Parathyroid adenoma (tissue), 2 donors: ENCODE results near the gene TMCO1.
A peak's percentile ranks its signal among the peaks of the same experiment; 100 is the strongest.

Source experiments
- H2AFZ ChIP-seq: fragments of 300-600 bp; sonication (generic); one replicate; pipeline ENCODE4 v1.7.0; 2017; ENCODE audit warnings: antibody characterized with exemption, mild to moderate bottlenecking
- H3K27ac ChIP-seq: fragments of 300-600 bp; sonication (generic); one replicate; pipeline ENCODE4 v1.7.0; 2017
- H3K27me3 ChIP-seq: fragments of 300-600 bp; sonication (generic); one replicate; pipeline ENCODE4 v1.7.0; 2017; ENCODE audit warnings: low read length; ENCODE audit not compliant: control insufficient read depth, insufficient read depth
- H3K36me3 ChIP-seq: fragments of 300-600 bp; sonication (generic); one replicate; pipeline ENCODE4 v1.7.0; 2017; ENCODE audit warnings: low read length; ENCODE audit not compliant: control insufficient read depth, insufficient read depth
- H3K4me1 ChIP-seq: fragments of 300-600 bp; sonication (generic); one replicate; pipeline ENCODE4 v1.7.0; 2017; ENCODE audit warnings: control low read depth
- H3K4me2 ChIP-seq: fragments of 300-600 bp; sonication (generic); one replicate; pipeline ENCODE4 v1.7.0; 2017; ENCODE audit warnings: low read length
- H3K4me3 ChIP-seq: fragments of 300-600 bp; sonication (generic); one replicate; pipeline ENCODE4 v1.7.0; 2017; ENCODE audit warnings: low read depth, low read length
- H3K79me2 ChIP-seq: fragments of 300-600 bp; sonication (generic); one replicate; pipeline ENCODE4 v1.7.0; 2017; ENCODE audit warnings: control low read depth
- H3K9ac ChIP-seq: fragments of 300-600 bp; sonication (generic); one replicate; pipeline ENCODE4 v1.7.0; 2017; ENCODE audit warnings: mild to moderate bottlenecking
- H3K9me3 ChIP-seq: fragments of 300-600 bp; sonication (generic); one replicate; pipeline ENCODE4 v1.7.0; 2017; ENCODE audit warnings: low read length; ENCODE audit not compliant: control insufficient read depth
- CTCF ChIP-seq: fragments of 300-600 bp; sonication (generic); IDR thresholded peaks from one replicate; pipeline ENCODE4 v1.7.0; 2017; ENCODE audit warnings: antibody characterized with exemption, mild to moderate bottlenecking
- donor health status: primary hyperparathyroidism.

TMCO1 gene

GRCh38 chr1:165768513-165769394, at the start of gene TMCO1:
Gene TMCO1, minus strand, starts transcription at chr1:165768868. Its CDS starts 117 bp downstream, at chr1:165768751.
- H3K4me2 ChIP-seq: peak within 1 kb of the TSS; percentile 98
- H3K27me3 ChIP-seq: no peaks in the 10 kb centered on the region
- H3K9ac ChIP-seq: peak within 1 kb of the TSS; percentile 19
- peaks cover 6% of the 10 kb centered on the region for H3K79me2 ChIP-seq
- TF ChIP-seq CTCF: no peak
- peaks cover 2% of the 10 kb centered on the region for H3K4me1 ChIP-seq
- H3K4me3 ChIP-seq: peak within 1 kb of the TSS; percentile 76
- H2AFZ ChIP-seq: peak within 1 kb of the TSS; percentile 96
- H3K27ac ChIP-seq: peak within 1 kb of the TSS; percentile 68
- H3K36me3 ChIP-seq: no peaks in the 10 kb centered on the region
- no peaks in the 10 kb centered on the region for H3K9me3 ChIP-seq

GRCh38 chr1:165816826-165817497, 48.3 kb upstream of the TMCO1 start:
- Histone ChIP-seq H2AFZ (no peak overlapping the region), H3K9ac (no peak overlapping the region), H3K4me1 (no peaks in the 10 kb centered on the region), H3K9me3 (no peaks in the 10 kb centered on the region), H3K4me3 (no peak overlapping the region), H3K79me2 (no peaks in the 10 kb centered on the region), H3K27me3 (no peaks in the 10 kb centered on the region), H3K27ac (no peak overlapping the region), H3K4me2 (no peak overlapping the region), H3K36me3 (no peaks in the 10 kb centered on the region)
- TF ChIP-seq CTCF: no peak

GRCh38 chr1:165816157-165816556, 47.5 kb upstream of the TMCO1 start:
- Histone ChIP-seq H3K4me3 (no peak overlapping the region), H3K9me3 (no peaks in the 10 kb centered on the region), H3K36me3 (no peaks in the 10 kb centered on the region), H2AFZ (no peak overlapping the region), H3K27me3 (no peaks in the 10 kb centered on the region), H3K9ac (no peak overlapping the region), H3K27ac (no peak overlapping the region), H3K4me2 (no peak overlapping the region), H3K4me1 (no peaks in the 10 kb centered on the region), H3K79me2 (no peaks in the 10 kb centered on the region)
- TF ChIP-seq CTCF: no peak

- H3K27ac ChIP-seq: no peak overlapping the region
- H3K9me3 ChIP-seq: no peaks in the 10 kb centered on the region
- H3K4me1 ChIP-seq: no peaks in the 10 kb centered on the region
- no peak overlapping the region for H3K4me2 ChIP-seq
- no peaks in the 10 kb centered on the region for H3K36me3 ChIP-seq
- H3K9ac ChIP-seq: no peak overlapping the region
- no peak for TF ChIP-seq CTCF
- no peak overlapping the region for H3K4me3 ChIP-seq
- H3K27me3 ChIP-seq: no peaks in the 10 kb centered on the region
- H2AFZ ChIP-seq: no peak overlapping the region
- no peaks in the 10 kb centered on the region for H3K79me2 ChIP-seq
These were observed 47.1 kb upstream of the TMCO1 start for GRCh38 chr1:165815725-165816124.
